H1 (cell line): ENCODE results near the gene C20orf173. TPM values are rescaled to one million over a fixed set of nuclear protein-coding genes. Genes with fewer than 3 reads are reported as not detected.

Experiments used
- CTCF ChIA-PET: fragments of 300-600 bp; sonication (Branson Sonifier 250); formaldehyde crosslinking; loops from one replicate; lab custom pipeline; 2021; ENCODE audit not compliant: partially characterized antibody; lab: Charles Lee
- POLR2A ChIA-PET: fragments of 300-600 bp; sonication (Branson Sonifier 250); formaldehyde crosslinking; loops from one replicate; lab custom pipeline; 2021; ENCODE audit warnings: inconsistent platforms; ENCODE audit not compliant: partially characterized antibody; lab: Charles Lee
- DNase-seq, 2 experiments: peaks; one replicate each; pipeline versions ENCODE4 v3.0.0 to v3.0.0-alpha.2; 2010 to 2022; ENCODE audit warnings: low spot score in 2 of 2, low read depth in 1 of 2, mixed read lengths in 1 of 2
- FAIRE-seq: peaks from 2 replicates; lab custom pipeline; 2011; peaks lifted over from hg19 to GRCh38; lab: Jason Lieb, UNC
- H2AFZ ChIP-seq: 2 replicates; pipeline ENCODE4 v1.8.1; 2012; ENCODE audit warnings: low read length, inconsistent platforms
- H2AK5ac ChIP-seq: 2 replicates; pipeline ENCODE4 v1.6.1; 2013; ENCODE audit warnings: low read depth, low read length
- H2BK120ac ChIP-seq: replicated peaks from 2 replicates; pipeline ENCODE3; 2013; ENCODE audit warnings: low read depth, low read length, inconsistent platforms
- H2BK12ac ChIP-seq: 2 replicates; pipeline ENCODE4 v1.6.1; 2013; ENCODE audit warnings: low read depth, low read length
- H2BK15ac ChIP-seq: 2 replicates; pipeline ENCODE4 v1.6.1; 2013; ENCODE audit warnings: low read length
- H2BK20ac ChIP-seq: 2 replicates; pipeline ENCODE4 v1.6.1; 2013; ENCODE audit warnings: low read length
- H2BK5ac ChIP-seq: 2 replicates; pipeline ENCODE4 v1.6.1; 2013; ENCODE audit warnings: low read depth, low read length
- H3K14ac ChIP-seq: 2 replicates; pipeline ENCODE4 v1.6.1; 2013; ENCODE audit warnings: inconsistent platforms; ENCODE audit not compliant: insufficient read length
- H3K18ac ChIP-seq: 2 replicates; pipeline ENCODE4 v1.6.1; 2013; ENCODE audit warnings: low read length; ENCODE audit errors: extremely low read depth
- H3K23ac ChIP-seq: 2 replicates; pipeline ENCODE4 v1.6.1; 2013; ENCODE audit warnings: inconsistent platforms; ENCODE audit not compliant: insufficient read length
- H3K23me2 ChIP-seq: 2 replicates; pipeline ENCODE4 v1.6.1; 2013; ENCODE audit warnings: low read depth, low read length
- H3K27ac ChIP-seq: 2 replicates; pipeline ENCODE4 v1.6.1; 2011; ENCODE audit warnings: low read depth, low read length, inconsistent platforms
- H3K27me3 ChIP-seq, 4 experiments: replicated peaks in 1 of 4; 1 replicate in 1 of 4; 2 replicates in 3 of 4; pipeline versions ENCODE4 v1.6.1 to v1.8.1; 2011 to 2013; ENCODE audit warnings: low read length in 3 of 4, mild to moderate bottlenecking in 3 of 4, inconsistent platforms in 2 of 4, mixed read lengths in 2 of 4, moderate library complexity in 1 of 4; ENCODE audit not compliant: control insufficient read depth in 3 of 4, insufficient read depth in 3 of 4; ENCODE audit errors: extremely low read depth in 1 of 4
- H3K36me3 ChIP-seq, 4 experiments: 2 replicates each; pipeline versions ENCODE4 v1.6.1 to v1.8.1; 2011 to 2013; ENCODE audit warnings: mild to moderate bottlenecking in 4 of 4, low read length in 3 of 4, moderate library complexity in 2 of 4, control low read depth in 1 of 4, inconsistent platforms in 1 of 4; ENCODE audit not compliant: insufficient read depth in 4 of 4, control insufficient read depth in 2 of 4
- H3K4ac ChIP-seq: replicated peaks from 2 replicates; pipeline ENCODE3; 2013; ENCODE audit warnings: low read length, low read depth, mixed read lengths, inconsistent platforms; ENCODE audit not compliant: insufficient read length
- H3K4me1 ChIP-seq, 4 experiments: replicated peaks in 1 of 4; 1 replicate in 1 of 4; 2 replicates in 3 of 4; pipeline versions ENCODE4 v1.6.1 to v1.8.1; 2011 to 2013; ENCODE audit warnings: low read length in 3 of 4, inconsistent platforms in 2 of 4, mixed read lengths in 1 of 4; ENCODE audit not compliant: insufficient read depth in 4 of 4, control insufficient read depth in 3 of 4
- H3K4me2 ChIP-seq, 2 experiments: 2 replicates each; pipeline versions ENCODE4 v1.6.1 to v1.8.1; 2011 to 2013; ENCODE audit warnings: low read depth in 2 of 2, low read length in 2 of 2, control low read depth in 1 of 2, inconsistent platforms in 1 of 2, mild to moderate bottlenecking in 1 of 2; ENCODE audit not compliant: insufficient read depth in 1 of 2
- H3K4me3 ChIP-seq, 4 experiments: fragments of 200-600, 300-600 bp in 1 of 4; sonication (generic), shearing (Covaris generic), sonication (Bioruptor Twin) in 1 of 4; 2 replicates each; pipeline versions ENCODE4 v1.5.1 to v1.8.1; 2011 to 2016; ENCODE audit warnings: low read length in 4 of 4, low read depth in 3 of 4, control low read depth in 2 of 4, inconsistent platforms in 2 of 4, mild to moderate bottlenecking in 2 of 4, mixed read lengths in 1 of 4, moderate library complexity in 1 of 4; ENCODE audit not compliant: insufficient read depth in 2 of 4; ENCODE audit errors: extremely low read depth in 1 of 4
- H3K56ac ChIP-seq: replicated peaks from 2 replicates; pipeline ENCODE3; 2013; ENCODE audit warnings: low read depth, mild to moderate bottlenecking, mixed read lengths, low read length, inconsistent platforms; ENCODE audit not compliant: insufficient read length
- H3K79me1 ChIP-seq: 2 replicates; pipeline ENCODE4 v1.6.1; 2013; ENCODE audit warnings: low read depth, low read length, control low read depth
- H3K79me2 ChIP-seq, 2 experiments: 2 replicates each; pipeline versions ENCODE4 v1.6.1 to v1.8.1; 2012 to 2013; ENCODE audit warnings: low read length in 2 of 2, mild to moderate bottlenecking in 2 of 2, inconsistent platforms in 1 of 2; ENCODE audit not compliant: insufficient read depth in 2 of 2, control insufficient read depth in 1 of 2
- H3K9ac ChIP-seq, 4 experiments: replicated peaks in 1 of 4; 1 replicate in 1 of 4; 2 replicates in 3 of 4; pipeline versions ENCODE4 v1.6.1 to v1.8.1; 2011 to 2013; ENCODE audit warnings: low read depth in 3 of 4, low read length in 3 of 4, control low read depth in 2 of 4, mild to moderate bottlenecking in 2 of 4, moderate library complexity in 2 of 4, inconsistent platforms in 1 of 4; ENCODE audit errors: extremely low read depth in 1 of 4
- H3K9me3 ChIP-seq, 2 experiments: 2 replicates each; pipeline versions ENCODE4 v1.6.1 to v1.8.1; 2012 to 2013; ENCODE audit warnings: mild to moderate bottlenecking in 2 of 2, moderate library complexity in 2 of 2, control low read depth in 1 of 2, inconsistent platforms in 1 of 2, low read depth in 1 of 2, low read length in 1 of 2, mixed read lengths in 1 of 2; ENCODE audit not compliant: insufficient read depth in 2 of 2
- H4K20me1 ChIP-seq, 2 experiments: replicated peaks in 1 of 2; 2 replicates each; pipeline versions ENCODE3 to v1.8.1; 2011 to 2013; ENCODE audit warnings: inconsistent platforms in 2 of 2, low read length in 2 of 2, mild to moderate bottlenecking in 1 of 2; ENCODE audit not compliant: insufficient read depth in 2 of 2, control insufficient read depth in 1 of 2
- H4K5ac ChIP-seq: 2 replicates; pipeline ENCODE4 v1.6.1; 2013; ENCODE audit warnings: low read length, low read depth, mixed read lengths, inconsistent platforms; ENCODE audit not compliant: insufficient read length
- H4K8ac ChIP-seq: 2 replicates; pipeline ENCODE4 v1.8.0; 2013; ENCODE audit warnings: mild to moderate bottlenecking, moderate library complexity, low read length, inconsistent platforms; ENCODE audit not compliant: insufficient read depth; ENCODE audit errors: extremely low read depth
- H4K91ac ChIP-seq: replicated peaks from 2 replicates; pipeline ENCODE3; 2013; ENCODE audit warnings: low read length, mixed read lengths, inconsistent platforms; ENCODE audit not compliant: insufficient read length
- CBX8 ChIP-seq: fragments of 300-800, 300-1000 bp; sonication (generic); IDR thresholded peaks from 2 replicates; pipeline ENCODE4 v1.7.1; 2016; ENCODE audit warnings: low read depth, low read length, borderline replicate concordance
- CEBPB ChIP-seq: IDR thresholded peaks from 2 replicates; pipeline ENCODE4 v1.6.1; 2012; ENCODE audit warnings: low read depth, low read length
- JUND ChIP-seq: IDR thresholded peaks from 2 replicates; pipeline ENCODE4 v1.6.1; 2011; ENCODE audit warnings: mild to moderate bottlenecking, improper control_type of control experiment, low read length
- POU5F1 ChIP-seq: IDR thresholded peaks from 2 replicates; pipeline ENCODE4 v1.6.1; 2011; ENCODE audit warnings: low read depth, mild to moderate bottlenecking, low read length, moderate library complexity
- RFX5 ChIP-seq: IDR thresholded peaks from 2 replicates; pipeline ENCODE4 v1.6.1; 2011; ENCODE audit warnings: low read depth, low read length, improper control_type of control experiment, borderline replicate concordance
- SP1 ChIP-seq: IDR thresholded peaks from 2 replicates; pipeline ENCODE4 v1.6.1; 2011; ENCODE audit warnings: low read depth, low read length
- SP2 ChIP-seq: IDR thresholded peaks from 2 replicates; pipeline ENCODE4 v1.6.1; 2012; ENCODE audit warnings: mild to moderate bottlenecking, low read length, inconsistent platforms
- WGBS, 2 experiments: shearing (Covaris generic) in 1 of 2; methylation state at CpG; one replicate each; pipeline versions ENCODE4 v1.1.6 to v1.1.7; 2013 to 2015; ENCODE audit warnings: low lambda C conversion rate in 2 of 2, mixed read lengths in 2 of 2, inconsistent platforms in 1 of 2, low coverage in 1 of 2, missing lambda C conversion rate in 1 of 2; ENCODE audit not compliant: insufficient replicate concordance in 2 of 2, insufficient coverage in 1 of 2, insufficient read length in 1 of 2; ENCODE audit errors: extremely low coverage in 1 of 2, missing lambda C conversion rate in 1 of 2; 5-methylcytosine and 5-hydroxymethylcytosine counted together
- polyA plus RNA-seq, 7 experiments: library from polyadenylated mRNA; depleted of rRNA in 3 of 7; stranded (reverse) in 5 of 7; unstranded in 2 of 7; fragments of >200 nt in 5 of 7; fragments of 200-250 nt in 2 of 7; gene quantifications; 1 replicate in 5 of 7; 2 replicates in 1 of 7; 4 replicates in 1 of 7; pipeline versions ENCODE4 v1.2.1 to v1.2.3, GENCODE V29; 2011 to 2013; ENCODE audit warnings: missing spikeins in 2 of 7, mixed read lengths in 2 of 7
- total RNA-seq: library from RNA; stranded (reverse); fragmentation: NEBNext Ultra II Directional; extraction: Animal tissue kit (Norgen Biotek cat#: 25700); gene quantifications from 2 replicates; pipeline ENCODE4 v1.2.1, GENCODE V29; 2021
- TF ChIP-seq, protein P1 (sequence below): IDR thresholded peaks from 2 replicates; pipeline ENCODE4 v1.6.1; 2012; ENCODE audit warnings: inconsistent platforms

Gene C20orf173
- total and polyA plus RNA-seq, 2 of the 8 experiments (the other 6 are each of a cell fraction or from before 2014, with no cell fraction given), result not detected

DNA sequence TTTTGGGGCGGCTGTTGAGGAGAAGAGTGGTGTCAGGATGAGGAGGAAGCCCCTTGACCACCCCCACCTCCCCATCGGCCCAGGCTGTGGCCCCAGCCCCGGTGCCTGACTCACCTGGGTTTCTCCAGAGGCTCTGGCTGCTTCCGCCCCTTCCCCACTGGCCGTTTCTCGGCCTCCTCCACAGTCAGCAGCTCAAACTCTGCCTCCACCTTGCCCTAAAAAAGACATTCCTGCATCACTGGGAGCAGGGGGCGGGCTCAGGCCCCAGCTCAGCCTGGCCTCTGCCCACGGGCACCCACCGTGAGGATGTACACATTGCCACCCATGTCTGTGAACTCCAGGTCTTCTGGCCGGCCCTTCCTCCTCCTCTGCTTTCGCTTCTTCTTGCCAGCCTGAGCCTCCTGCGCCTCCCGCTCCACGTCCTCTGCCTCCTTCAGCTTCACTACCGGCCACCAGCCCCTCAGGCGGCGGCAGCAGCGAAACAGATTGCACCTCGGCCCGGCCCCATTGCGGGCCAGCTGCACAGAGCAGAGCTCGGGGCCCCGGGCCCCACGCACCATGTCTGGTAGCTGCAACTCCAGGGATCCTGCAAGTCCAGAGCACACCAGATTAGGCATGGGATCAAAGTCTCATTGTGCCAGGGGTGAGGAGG is 29.7 kb upstream of the C20orf173 start:
- DNase-seq, result no peak
- CTCF ChIA-PET, result interaction anchor here (0.7 to 5.7 kb wide), 5 partner anchors 41 to 615 kb away, joined by 3 to 30 read pairs (median 5); no protein-coding TSS in a partner anchor
- no peaks in the 10 kb centered on the region for H3K27me3 ChIP-seq
- TF ChIP-seq, protein P1, sequence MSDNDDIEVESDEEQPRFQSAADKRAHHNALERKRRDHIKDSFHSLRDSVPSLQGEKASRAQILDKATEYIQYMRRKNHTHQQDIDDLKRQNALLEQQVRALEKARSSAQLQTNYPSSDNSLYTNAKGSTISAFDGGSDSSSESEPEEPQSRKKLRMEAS, result no peak
- TF ChIP-seq POU5F1 (no peak), JUND (no peak), CEBPB (no peak), RFX5 (no peak), SP1 (no peak), SP2 (no peak), CBX8 (no peak)

More for the DNA sequence above, 29.7 kb upstream of the C20orf173 start:
- Histone ChIP-seq H3K9me3 (no peaks in the 10 kb centered on the region), H3K4me3 (no peak overlapping the region), H3K27ac (no peak overlapping the region), H2BK20ac (no peak overlapping the region), H2BK15ac (no peak overlapping the region), H4K91ac (no peak overlapping the region), H3K56ac (no peak overlapping the region), H3K79me1 (0 out of 2 replicates have a peak, but pooled peaks cover 3% of the 10 kb centered on the region), H2BK12ac (no peak overlapping the region), H3K23ac (no peak overlapping the region), H3K79me2 (no peaks in the 10 kb centered on the region), H3K14ac (no peak overlapping the region), H2AK5ac (no peak overlapping the region), H4K8ac (no peak overlapping the region; the same call in 1 of the 2 replicates), H2AFZ (no peak overlapping the region), H3K4ac (no peak overlapping the region), H4K20me1 (peaks cover 0 to 4% of the 10 kb centered on the region in 2 experiments), H2BK5ac (no peak overlapping the region), H2BK120ac (no peak overlapping the region), H3K36me3 (peaks cover 2 to 26% (median 8%) of the 10 kb centered on the region in 4 experiments; a peak in 6 of 8 replicates), H4K5ac (no peak overlapping the region), H3K4me1 (peaks cover 0 to 4% (median 2%) of the 10 kb centered on the region in 4 experiments; a peak in 4 of 7 replicates), H3K18ac (no peak overlapping the region; the same call in 1 of the 2 replicates), H3K4me2 (no peak overlapping the region), H3K23me2 (no peaks in the 10 kb centered on the region), H3K9ac (no peak overlapping the region)
- WGBS, 2 experiments, result 89% methylated on average over 22 of the region's 24 CpGs; no CpG with 5 or more reads in 1 of the 2 experiments
- POLR2A ChIA-PET, result interaction anchor here (0.6 to 4.4 kb wide), 12 partner anchors 8 to 1036 kb away, joined by 3 to 18 read pairs (median 4); partner anchors contain the start of genes ERGIC3 and RBM39
- no peak for FAIRE-seq
